NCI-H460 (cell line): ENCODE results near the gene NAGK. TPM values are rescaled to one million over a fixed set of nuclear protein-coding genes. Genes with fewer than 3 reads are reported as not detected.
A peak's percentile ranks its signal among the peaks of the same experiment; 100 is the strongest.
"Not testable (repeated sequence)": the region's sequence is repeated elsewhere in the genome, so short reads cannot be mapped to it uniquely, and the experiment has no call there.

Source experiments
- DNase-seq: peaks from one replicate; pipeline ENCODE4 v3.0.0-alpha.2; 2016; ENCODE audit warnings: low read depth; ENCODE audit errors: extremely low read depth
- polyA plus RNA-seq: library from polyadenylated mRNA; depleted of rRNA; stranded (reverse); fragments of >200 nt; gene quantifications from 2 replicates; pipeline ENCODE4 v1.2.3, GENCODE V29; 2014; cell fraction: nucleus; rRNA removed
- total RNA-seq: library from RNA; depleted of rRNA; stranded (reverse); fragments of >200 nt; shearing (Covaris generic); gene quantifications from 2 replicates; pipeline ENCODE4 v1.2.3, GENCODE V29; 2014; rRNA removed

NAGK gene
- total RNA-seq = 15.4 and 19.5 TPM in 2 replicates
- 24.8 and 35.0 TPM in 2 replicates for polyA plus RNA-seq

GRCh38 chr2:71068218-71069035, at the start of gene NAGK:
Gene NAGK (plus strand): TSS chr2:71068648. CDS start chr2:71068684, 36 bp downstream.
- DNase-seq = peak; percentile 93

GRCh38 chr2:71019989-71020388, 48.5 kb upstream of the NAGK start:
- DNase-seq = not testable (repeated sequence)

GRCh38 chr2:71021394-71021793, 47.1 kb upstream of the NAGK start:
- DNase-seq = not testable (repeated sequence)

- not testable (repeated sequence) for DNase-seq
Observed at GRCh38 chr2:71023553-71024243, 44.8 kb upstream of the NAGK start.

GRCh38 chr2:71036296-71036695, 32.2 kb upstream of the NAGK start:
- not testable (repeated sequence) for DNase-seq

- DNase-seq = no peak
Observed at GRCh38 chr2:71042287-71042686, 26.2 kb upstream of the NAGK start.

- no peak for DNase-seq
Observed at GRCh38 chr2:71043531-71044407, 24.7 kb upstream of the NAGK start.

GRCh38 chr2:71045151-71045550, 23.3 kb upstream of the NAGK start:
- DNase-seq = no peak

GRCh38 chr2:71045865-71046548, 22.4 kb upstream of the NAGK start:
- no peak for DNase-seq

GRCh38 chr2:71048096-71048495, 20.4 kb upstream of the NAGK start:
- no peak for DNase-seq

- DNase-seq = not testable (repeated sequence)
Observed at GRCh38 chr2:71049704-71050360, 18.6 kb upstream of the NAGK start.

GRCh38 chr2:71055206-71055740, 13.2 kb upstream of the NAGK start:
- DNase-seq = not testable (repeated sequence)

GRCh38 chr2:71060211-71060610, 8.2 kb upstream of the NAGK start:
- DNase-seq = no peak

- no peak for DNase-seq
Observed at GRCh38 chr2:71060871-71061270, 7.6 kb upstream of the NAGK start.

- DNase-seq = no peak
Observed at GRCh38 chr2:71063216-71063615, 5.2 kb upstream of the NAGK start.

- DNase-seq = no peak
Observed at GRCh38 chr2:71064110-71064611, 4.3 kb upstream of the NAGK start.

GRCh38 chr2:71064754-71065621, 3.5 kb upstream of the NAGK start:
- no peak for DNase-seq

GRCh38 chr2:71066856-71067255, 1.6 kb upstream of the NAGK start:
- no peak for DNase-seq
